PC-9 (cell line): ENCODE measurements around the gene ZDHHC7.

Experiments used
- CTCF ChIP-seq: fragments of 200-600 bp; sonication (generic); conservative IDR thresholded peaks from 2 replicates; pipeline ENCODE4 v1.6.1; 2017; ENCODE audit warnings: mixed run types, antibody characterized with exemption, mild to moderate bottlenecking, moderate library complexity
- EZH2 ChIP-seq: fragments of 200-600 bp; sonication (generic); IDR thresholded peaks from 2 replicates; pipeline ENCODE4 v1.8.0; 2017; ENCODE audit warnings: antibody characterized with exemption, low read depth

GRCh38 chr16:85051067-85051581 lies 39.8 kb upstream of the ZDHHC7 start:
- TF ChIP-seq CTCF (no peak), EZH2 (no peak)
